Spinal cord (tissue), 10 donors: ENCODE measurements around the gene CLGN. TPM values are rescaled to one million over a fixed set of nuclear protein-coding genes. Genes with fewer than 3 reads are reported as not detected.

Source experiments
- DNase-seq, 6 donors: peaks; one replicate each; pipeline versions ENCODE4 v3.0.0 to v3.0.0-alpha.2; 2013 to 2015; ENCODE audit warnings: low spot score in 6 of 6, low read depth in 4 of 6
- H3K27ac ChIP-seq: one replicate; pipeline ENCODE4 v1.5.1; 2013; ENCODE audit warnings: low read depth, low read length, control low read depth
- H3K27me3 ChIP-seq: one replicate; pipeline ENCODE4 v1.6.1; 2013; ENCODE audit warnings: low read length; ENCODE audit not compliant: control insufficient read depth, insufficient read depth
- H3K36me3 ChIP-seq: one replicate; pipeline ENCODE4 v1.6.1; 2013; ENCODE audit warnings: low read length; ENCODE audit not compliant: control insufficient read depth, insufficient read depth
- H3K4me1 ChIP-seq: one replicate; pipeline ENCODE4 v1.6.1; 2013; ENCODE audit warnings: low read length; ENCODE audit not compliant: control insufficient read depth, insufficient read depth
- H3K4me3 ChIP-seq: one replicate; pipeline ENCODE4 v1.5.1; 2013; ENCODE audit warnings: low read depth, low read length, control low read depth
- H3K9me3 ChIP-seq: one replicate; pipeline ENCODE4 v1.6.1; 2013; ENCODE audit warnings: low read length; ENCODE audit not compliant: control insufficient read depth, insufficient read depth
- WGBS: methylation state at CpG from one replicate; pipeline ENCODE4 v1.1.5; 2013; ENCODE audit warnings: missing lambda C conversion rate; ENCODE audit not compliant: insufficient coverage; 5-methylcytosine and 5-hydroxymethylcytosine counted together
- polyA plus RNA-seq, 2 donors: library from polyadenylated mRNA; unstranded; fragments of 120-200 nt; gene quantifications; one replicate each; pipeline ENCODE4 v1.2.1, GENCODE V29; 2013; ENCODE audit not compliant: insufficient read length in 2 of 2
- total RNA-seq, 2 donors: library from RNA; depleted of rRNA in 1 of 2; stranded (reverse); fragments of 120-200 nt in 1 of 2; fragments of >200 nt in 1 of 2; gene quantifications; one replicate each; pipeline versions ENCODE4 v1.2.3 to v1.2.4, GENCODE V29; 2013 to 2014
- donor health status: healthy.

CLGN gene
- total and polyA plus RNA-seq, 4 donors = 6.6 to 12.5 (median 10.0) TPM

GRCh38 chr4:140388015-140388414, 39.4 kb downstream of the CLGN start:
- Histone ChIP-seq H3K36me3 (no peaks in the 10 kb centered on the region), H3K27ac (no peak overlapping the region), H3K4me3 (no peak overlapping the region), H3K9me3 (no peaks in the 10 kb centered on the region), H3K4me1 (no peaks in the 10 kb centered on the region), H3K27me3 (no peaks in the 10 kb centered on the region)
- DNase-seq = no peak
- no CpG with 5 or more reads among the region's 1 CpG for WGBS

GRCh38 chr4:140382732-140383131, 44.7 kb downstream of the CLGN start:
- Histone ChIP-seq H3K36me3 (no peaks in the 10 kb centered on the region), H3K27ac (no peak overlapping the region), H3K4me1 (no peaks in the 10 kb centered on the region), H3K4me3 (no peak overlapping the region), H3K9me3 (no peaks in the 10 kb centered on the region), H3K27me3 (no peaks in the 10 kb centered on the region)
- no peak for DNase-seq

- no peaks in the 10 kb centered on the region for H3K36me3 ChIP-seq
- H3K4me1 ChIP-seq = peaks cover 6% of the 10 kb centered on the region
- H3K4me3 ChIP-seq = peak overlapping the region; percentile 94
- H3K9me3 ChIP-seq = no peaks in the 10 kb centered on the region
- WGBS = 0% methylated on average over 5 of the region's 8 CpGs
- DNase-seq = no peak
- H3K27me3 ChIP-seq = no peaks in the 10 kb centered on the region
- peak overlapping the region; percentile 92 for H3K27ac ChIP-seq
These were observed 53.3 kb downstream of the CLGN start for GRCh38 chr4:140374130-140374477.

GRCh38 chr4:140373328-140374129, 53.9 kb downstream of the CLGN start, which contains the start of gene SCOC:
Gene SCOC, plus strand, starts transcription at chr4:140373646. Its CDS starts 5,525 bp downstream, at chr4:140379171.
- Histone ChIP-seq H3K4me3 (peak within 1 kb of the TSS; percentile 94), H3K4me1 (peaks cover 6% of the 10 kb centered on the region), H3K27me3 (no peaks in the 10 kb centered on the region), H3K36me3 (no peaks in the 10 kb centered on the region), H3K27ac (peak within 1 kb of the TSS; percentile 92), H3K9me3 (no peaks in the 10 kb centered on the region)
- peak; percentile 96 to 100 (median 99) for DNase-seq
- WGBS = 0% methylated on average over 61 of the region's 63 CpGs

GRCh38 chr4:140372751-140373327, 54.6 kb downstream of the CLGN start:
- H3K4me3 ChIP-seq = peak overlapping the region; percentile 94
- H3K27me3 ChIP-seq = no peaks in the 10 kb centered on the region
- H3K27ac ChIP-seq = peak overlapping the region; percentile 92
- H3K4me1 ChIP-seq = peaks cover 6% of the 10 kb centered on the region
- no peaks in the 10 kb centered on the region for H3K36me3 ChIP-seq
- peak in 2 of 6 donors; percentile 31 to 68 for DNase-seq
- 4% methylated on average over 15 of the region's 21 CpGs for WGBS
- no peaks in the 10 kb centered on the region for H3K9me3 ChIP-seq

GRCh38 chr4:140368686-140369085, 58.8 kb downstream of the CLGN start:
- no CpG with 5 or more reads among the region's 3 CpGs for WGBS
- H3K27ac ChIP-seq = no peak overlapping the region
- H3K36me3 ChIP-seq = no peaks in the 10 kb centered on the region
- DNase-seq = no peak
- H3K27me3 ChIP-seq = no peaks in the 10 kb centered on the region
- H3K4me1 ChIP-seq = no peaks in the 10 kb centered on the region
- H3K9me3 ChIP-seq = no peaks in the 10 kb centered on the region
- no peak overlapping the region for H3K4me3 ChIP-seq

GRCh38 chr4:140367738-140368137, 59.7 kb downstream of the CLGN start:
- DNase-seq = no peak
- Histone ChIP-seq H3K9me3 (no peaks in the 10 kb centered on the region), H3K27ac (no peak overlapping the region), H3K4me1 (no peaks in the 10 kb centered on the region), H3K4me3 (no peak overlapping the region), H3K36me3 (no peaks in the 10 kb centered on the region), H3K27me3 (no peaks in the 10 kb centered on the region)
- WGBS = 100% methylated on average over 1 of the region's 2 CpGs

GRCh38 chr4:140363558-140363957, 63.9 kb downstream of the CLGN start:
- Histone ChIP-seq H3K4me3 (no peak overlapping the region), H3K9me3 (no peaks in the 10 kb centered on the region), H3K36me3 (no peaks in the 10 kb centered on the region), H3K27me3 (peaks cover 3% of the 10 kb centered on the region), H3K4me1 (no peaks in the 10 kb centered on the region), H3K27ac (no peak overlapping the region)
- DNase-seq = peak in 1 of 6 donors; percentile 90

GRCh38 chr4:140363051-140363450, 64.4 kb downstream of the CLGN start:
- Histone ChIP-seq H3K4me3 (no peak overlapping the region), H3K4me1 (no peaks in the 10 kb centered on the region), H3K36me3 (no peaks in the 10 kb centered on the region), H3K27me3 (peaks cover 3% of the 10 kb centered on the region), H3K27ac (no peak overlapping the region), H3K9me3 (no peaks in the 10 kb centered on the region)
- DNase-seq = no peak
- whole genome bisulfite sequencing = no CpG with 5 or more reads among the region's 3 CpGs

- H3K4me1 ChIP-seq = no peaks in the 10 kb centered on the region
- H3K27me3 ChIP-seq = peaks cover 6% of the 10 kb centered on the region
- H3K36me3 ChIP-seq = no peaks in the 10 kb centered on the region
- 80% methylated on average over 1 of the region's 4 CpGs for WGBS
- no peak overlapping the region for H3K4me3 ChIP-seq
- no peaks in the 10 kb centered on the region for H3K9me3 ChIP-seq
- no peak for DNase-seq
- H3K27ac ChIP-seq = no peak overlapping the region
These were observed 66.3 kb downstream of the CLGN start for GRCh38 chr4:140361099-140361498.
